Astrocyte (in vitro differentiated cells and primary cell): ENCODE results near the gene TOP3A. TPM values are rescaled to one million over a fixed set of nuclear protein-coding genes. Genes with fewer than 3 reads are reported as not detected.

Experiments used
- DNase-seq: peaks from one replicate; pipeline ENCODE4 v3.0.0-alpha.2; 2010; ENCODE audit warnings: low read depth
- FAIRE-seq: peaks from 2 replicates; lab custom pipeline; 2011; peaks lifted over from hg19 to GRCh38; lab: Jason Lieb, UNC
- H2AFZ ChIP-seq: 2 replicates; pipeline ENCODE4 v1.6.0; 2012; ENCODE audit warnings: low read depth, low read length, inconsistent platforms
- H3K27ac ChIP-seq: 2 replicates; pipeline ENCODE4 v1.5.1; 2011; ENCODE audit warnings: low read depth, low read length, inconsistent platforms
- H3K27me3 ChIP-seq: 2 replicates; pipeline ENCODE4 v1.6.0; 2011; ENCODE audit warnings: low read length, inconsistent platforms; ENCODE audit not compliant: insufficient read depth
- H3K36me3 ChIP-seq: 2 replicates; pipeline ENCODE4 v1.5.1; 2011; ENCODE audit warnings: low read length, inconsistent platforms; ENCODE audit not compliant: insufficient read depth
- H3K4me1 ChIP-seq: 2 replicates; pipeline ENCODE4 v1.5.1; 2011; ENCODE audit warnings: low read length, inconsistent platforms; ENCODE audit not compliant: insufficient read depth
- H3K4me2 ChIP-seq: 2 replicates; pipeline ENCODE4 v1.6.0; 2012; ENCODE audit warnings: low read length, inconsistent platforms
- H3K4me3 ChIP-seq: 2 replicates; pipeline ENCODE4 v1.5.1; 2011; ENCODE audit warnings: low read depth, mild to moderate bottlenecking, low read length, inconsistent platforms; ENCODE audit not compliant: insufficient read depth
- H3K79me2 ChIP-seq: 2 replicates; pipeline ENCODE4 v1.6.0; 2012; ENCODE audit warnings: mild to moderate bottlenecking, low read length, inconsistent platforms; ENCODE audit not compliant: insufficient read depth
- H3K9ac ChIP-seq: 2 replicates; pipeline ENCODE4 v1.6.0; 2012; ENCODE audit warnings: mild to moderate bottlenecking, low read length, inconsistent platforms
- H3K9me3 ChIP-seq: 2 replicates; pipeline ENCODE4 v1.5.1; 2012; ENCODE audit warnings: low read depth, mild to moderate bottlenecking, low read length, inconsistent platforms; ENCODE audit not compliant: insufficient read depth
- H4K20me1 ChIP-seq: 2 replicates; pipeline ENCODE4 v1.6.0; 2012; ENCODE audit warnings: low read length, inconsistent platforms; ENCODE audit not compliant: insufficient read depth
- H3K27ac Mint-ChIP-seq: one replicate; pipeline ENCODE4 v1.8.0; 2021; ENCODE audit warnings: mild to moderate bottlenecking, mixed read lengths; ENCODE audit not compliant: unreplicated experiment
- H3K27me3 Mint-ChIP-seq: one replicate; pipeline ENCODE4 v1.8.0; 2021; ENCODE audit warnings: low read depth, mixed read lengths; ENCODE audit not compliant: unreplicated experiment
- H3K36me3 Mint-ChIP-seq: one replicate; pipeline ENCODE4 v1.8.0; 2021; ENCODE audit warnings: low read depth, mixed read lengths; ENCODE audit not compliant: unreplicated experiment
- H3K4me1 Mint-ChIP-seq: one replicate; pipeline ENCODE4 v1.8.0; 2021; ENCODE audit warnings: low read depth, mixed read lengths; ENCODE audit not compliant: unreplicated experiment
- H3K4me3 Mint-ChIP-seq: one replicate; pipeline ENCODE4 v1.8.0; 2021; ENCODE audit warnings: mild to moderate bottlenecking, moderate library complexity, mixed read lengths; ENCODE audit not compliant: unreplicated experiment
- H3K9me3 Mint-ChIP-seq: one replicate; pipeline ENCODE4 v1.8.0; 2021; ENCODE audit warnings: mild to moderate bottlenecking, mixed read lengths; ENCODE audit not compliant: unreplicated experiment
- CTCF ChIP-seq: IDR thresholded peaks from 2 replicates; pipeline ENCODE4 v1.5.1; 2011; ENCODE audit warnings: low read depth, mild to moderate bottlenecking, inconsistent platforms, low read length, moderate library complexity; ENCODE audit not compliant: insufficient read depth
- EZH2 ChIP-seq: IDR thresholded peaks from 2 replicates; pipeline ENCODE4 v1.6.1; 2012; ENCODE audit warnings: mild to moderate bottlenecking, low read length, inconsistent platforms; ENCODE audit not compliant: insufficient read depth
- total RNA-seq: library from RNA; stranded (reverse); gene quantifications from 2 replicates; pipeline ENCODE4 v1.2.1, GENCODE V29; 2021

Gene TOP3A
- total RNA-seq, 1 donor from 2014 or later = 31.0 TPM

- H3K9ac ChIP-seq = peak within 1 kb of the TSS; percentile 76
- FAIRE-seq (no peak), DNase-seq (peak; percentile 74)
- Mint-ChIP-seq H3K4me3 (peak within 1 kb of the TSS; percentile 89), H3K27me3 (no peaks in the 10 kb centered on the region), H3K4me1 (no peaks in the 10 kb centered on the region), H3K27ac (no peak within 1 kb of the TSS), H3K9me3 (no peaks in the 10 kb centered on the region), H3K36me3 (no peaks in the 10 kb centered on the region)
- H3K79me2 ChIP-seq = peaks cover 8% of the 10 kb centered on the region
- H2AFZ ChIP-seq = peak within 1 kb of the TSS; percentile 90
- no peaks in the 10 kb centered on the region for H4K20me1 ChIP-seq
- no peaks in the 10 kb centered on the region for H3K9me3 ChIP-seq
- peaks cover 7% of the 10 kb centered on the region for H3K4me1 ChIP-seq
- H3K4me2 ChIP-seq = peak within 1 kb of the TSS; percentile 89
- H3K27me3 ChIP-seq = no peaks in the 10 kb centered on the region
- no peak for TF ChIP-seq CTCF
- no peak for TF ChIP-seq EZH2
- H3K27ac ChIP-seq = no peak within 1 kb of the TSS
- no peaks in the 10 kb centered on the region for H3K36me3 ChIP-seq
- peak within 1 kb of the TSS; percentile 74 for H3K4me3 ChIP-seq
These were observed 48.6 kb upstream of the TOP3A start, which contains the start of gene SHMT1 for GRCh38 chr17:18363101-18364049. Gene SHMT1, minus strand, starts transcription at chr17:18363550. Its CDS starts 7,569 bp downstream, at chr17:18355981.

DNA sequence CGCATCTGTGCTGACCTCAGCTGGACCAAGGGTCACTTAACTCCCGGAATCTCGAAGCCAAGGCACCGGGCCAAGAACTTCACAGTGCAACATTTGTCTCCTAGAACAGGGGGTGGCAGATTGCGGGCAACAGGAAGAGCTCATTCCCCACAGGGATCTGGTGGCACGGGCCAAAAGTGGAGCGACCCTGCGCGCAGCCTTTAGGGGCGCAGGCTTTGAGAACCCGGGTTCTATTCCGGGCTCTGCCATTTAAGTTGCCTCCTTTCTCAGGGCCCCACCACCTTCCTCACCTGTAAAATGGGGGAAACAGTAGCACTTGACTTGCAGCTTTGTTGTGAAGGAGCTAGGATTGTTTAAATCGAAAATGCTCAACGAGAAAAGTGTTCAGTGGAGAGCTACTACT is 47.9 kb upstream of the TOP3A start:
- Histone ChIP-seq H4K20me1 (no peaks in the 10 kb centered on the region), H3K79me2 (peaks cover 8% of the 10 kb centered on the region), H3K27ac (no peak overlapping the region), H3K9ac (peak overlapping the region; percentile 76), H3K4me1 (peaks cover 7% of the 10 kb centered on the region), H2AFZ (peak overlapping the region; percentile 90), H3K4me3 (peak overlapping the region; percentile 74), H3K36me3 (no peaks in the 10 kb centered on the region), H3K4me2 (peak overlapping the region; percentile 89), H3K27me3 (no peaks in the 10 kb centered on the region), H3K9me3 (no peaks in the 10 kb centered on the region)
- no peaks in the 10 kb centered on the region for H3K9me3 Mint-ChIP-seq
- DNase-seq (peak; percentile 18), FAIRE-seq (no peak)
- H3K27me3 Mint-ChIP-seq = no peaks in the 10 kb centered on the region
- H3K4me3 Mint-ChIP-seq = peak overlapping the region; percentile 89
- H3K27ac Mint-ChIP-seq = no peak overlapping the region
- H3K4me1 Mint-ChIP-seq = no peaks in the 10 kb centered on the region
- no peaks in the 10 kb centered on the region for H3K36me3 Mint-ChIP-seq
- TF ChIP-seq EZH2 = no peak
- TF ChIP-seq CTCF = no peak
